Kidney epithelial cell (primary cell): ENCODE measurements around the gene MACROD2. TPM values are rescaled to one million over a fixed set of nuclear protein-coding genes. Genes with fewer than 3 reads are reported as not detected.

Experiments used
- DNase-seq: peaks from one replicate; pipeline ENCODE4 v3.0.0-alpha.2; 2010; ENCODE audit warnings: low read depth
- H3K27me3 ChIP-seq: 2 replicates; pipeline ENCODE4 v1.6.0; 2011; ENCODE audit warnings: low read length; ENCODE audit not compliant: control insufficient read depth, insufficient read depth
- H3K36me3 ChIP-seq: 2 replicates; pipeline ENCODE4 v1.5.1; 2011; ENCODE audit warnings: low read length; ENCODE audit not compliant: control insufficient read depth, insufficient read depth
- H3K4me3 ChIP-seq: 2 replicates; pipeline ENCODE4 v1.5.1; 2011; ENCODE audit warnings: low read depth, mild to moderate bottlenecking, control low read depth, low read length
- CTCF ChIP-seq: IDR thresholded peaks from 2 replicates; pipeline ENCODE4 v1.5.1; 2011; ENCODE audit warnings: mild to moderate bottlenecking, moderate library complexity, low read length, control low read depth, inconsistent platforms; ENCODE audit not compliant: insufficient read depth, poor library complexity, severe bottlenecking
- total RNA-seq: library from RNA; depleted of rRNA; stranded (reverse); fragments of >200 nt; gene quantifications from 2 replicates; pipeline ENCODE4 v1.2.3, GENCODE V29; 2015

The MACROD2 gene
- total RNA-seq, 1 donor from 2014 or later, result 0.79 TPM

DNA sequence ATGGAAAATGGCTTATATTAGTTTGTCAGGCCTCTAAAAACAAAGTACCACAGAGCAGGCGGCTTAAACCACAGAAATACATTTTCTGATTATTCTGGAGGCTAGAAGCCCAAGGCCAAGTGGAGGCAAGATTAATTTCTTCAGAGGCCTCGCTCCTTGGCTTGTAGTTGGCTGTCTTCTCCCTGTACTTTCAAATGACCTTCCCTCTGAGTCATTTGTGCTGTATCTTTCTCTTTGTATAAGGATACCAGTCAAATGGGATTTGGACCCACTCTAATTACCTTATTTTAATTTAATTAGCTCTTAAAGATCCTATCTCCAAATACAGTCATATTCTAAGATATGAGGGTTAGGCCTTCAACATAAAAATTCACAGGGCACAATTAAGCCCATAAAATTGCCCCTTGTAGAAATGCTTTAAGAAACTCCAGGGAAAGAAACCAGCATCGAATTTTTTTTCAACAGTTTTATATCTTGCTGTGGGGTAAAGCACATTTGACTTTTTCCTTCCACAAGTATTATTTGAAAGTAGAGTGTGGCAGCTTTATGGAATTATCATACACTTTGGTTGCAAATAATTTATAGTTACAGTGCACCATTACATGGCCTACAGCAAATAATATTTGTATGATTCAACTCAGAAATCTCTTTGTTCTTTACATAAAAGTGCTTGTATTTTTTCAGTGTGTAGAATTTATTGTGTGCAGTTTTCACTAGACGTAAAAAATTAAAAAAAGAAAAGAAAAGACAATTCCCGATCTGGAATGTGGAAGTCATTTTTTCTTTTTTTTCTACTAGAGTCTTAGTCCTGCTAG, 1871.8 kb downstream of the MACROD2 start:
- no peak for DNase-seq
- Histone ChIP-seq H3K27me3 (no peaks in the 10 kb centered on the region), H3K36me3 (no peaks in the 10 kb centered on the region), H3K4me3 (no peak overlapping the region)
- no peak for TF ChIP-seq CTCF

GRCh38 chr20:15867899-15868298, 1872.6 kb downstream of the MACROD2 start:
- H3K36me3 ChIP-seq, result no peaks in the 10 kb centered on the region
- no peaks in the 10 kb centered on the region for H3K27me3 ChIP-seq
- H3K4me3 ChIP-seq, result no peak overlapping the region
- no peak for TF ChIP-seq CTCF
- no peak for DNase-seq

GRCh38 chr20:15875446-15875845, 1880.1 kb downstream of the MACROD2 start:
- H3K4me3 ChIP-seq, result no peak overlapping the region
- DNase-seq, result peak; percentile 4
- TF ChIP-seq CTCF, result no peak

DNA sequence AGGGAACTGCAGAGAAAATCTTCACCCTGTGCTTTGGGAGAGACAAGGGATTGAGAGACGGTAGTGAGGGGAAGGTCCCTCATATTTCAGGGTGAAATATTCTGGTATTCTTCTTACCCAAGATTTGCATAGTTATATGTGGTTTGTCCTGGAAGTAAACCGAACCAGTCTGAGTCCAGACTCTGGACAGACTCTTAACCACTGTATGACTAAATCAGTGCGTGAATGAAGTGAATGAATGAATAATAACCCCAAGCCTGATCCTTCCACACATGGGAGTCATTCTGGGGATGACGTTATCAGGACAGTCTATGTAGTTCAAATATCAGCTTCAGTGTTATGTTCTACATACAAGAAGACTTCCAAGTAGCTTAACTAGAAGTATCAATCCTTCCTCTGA, 1887.2 kb downstream of the MACROD2 start:
- no peak for TF ChIP-seq CTCF
- H3K36me3 ChIP-seq, result no peaks in the 10 kb centered on the region
- DNase-seq, result no peak
- H3K4me3 ChIP-seq, result no peak overlapping the region
- H3K27me3 ChIP-seq, result no peaks in the 10 kb centered on the region

More at GRCh38 chr20:15875446-15875845, 1880.1 kb downstream of the MACROD2 start:
- Histone ChIP-seq H3K36me3 (no peaks in the 10 kb centered on the region), H3K27me3 (no peaks in the 10 kb centered on the region)

GRCh38 chr20:15886250-15886649, 1890.9 kb downstream of the MACROD2 start:
- no peaks in the 10 kb centered on the region for H3K27me3 ChIP-seq
- DNase-seq, result no peak
- H3K36me3 ChIP-seq, result no peaks in the 10 kb centered on the region
- TF ChIP-seq CTCF, result no peak
- H3K4me3 ChIP-seq, result no peak overlapping the region

DNA sequence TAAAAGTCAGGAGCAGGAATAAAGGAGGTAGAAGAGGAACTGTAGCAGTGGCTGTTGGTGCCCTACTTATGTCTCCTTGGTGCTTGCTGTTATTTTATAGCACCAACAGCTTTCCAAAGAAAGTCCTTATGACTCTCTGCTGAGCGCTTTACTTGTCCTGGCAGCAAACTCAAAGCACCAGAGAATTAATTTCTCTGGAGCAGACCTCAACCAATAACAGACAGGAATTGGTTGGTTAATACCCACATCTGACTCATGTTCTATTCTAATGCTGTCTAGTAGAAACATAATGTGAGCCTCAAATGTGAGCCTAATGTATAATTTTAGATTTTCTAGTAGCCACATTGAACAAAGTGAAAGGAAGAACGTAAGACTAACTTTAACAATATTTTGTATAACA, 1892.1 kb downstream of the MACROD2 start:
- no peak overlapping the region for H3K4me3 ChIP-seq
- no peaks in the 10 kb centered on the region for H3K36me3 ChIP-seq
- TF ChIP-seq CTCF, result no peak
- DNase-seq, result no peak
- H3K27me3 ChIP-seq, result no peaks in the 10 kb centered on the region
